GM18519 (cell line): Measurements from ENCODE around the gene ABCA7.

ENCODE experiments used
- ATAC-seq: cut with Tn5 transposase; IDR thresholded peaks from one replicate; pipeline ENCODE4 v1.9.1; 2021; ENCODE audit warnings: mild to moderate bottlenecking, moderate library complexity; ENCODE audit not compliant: unreplicated experiment, low FRiP score

ABCA7 gene, protein sequence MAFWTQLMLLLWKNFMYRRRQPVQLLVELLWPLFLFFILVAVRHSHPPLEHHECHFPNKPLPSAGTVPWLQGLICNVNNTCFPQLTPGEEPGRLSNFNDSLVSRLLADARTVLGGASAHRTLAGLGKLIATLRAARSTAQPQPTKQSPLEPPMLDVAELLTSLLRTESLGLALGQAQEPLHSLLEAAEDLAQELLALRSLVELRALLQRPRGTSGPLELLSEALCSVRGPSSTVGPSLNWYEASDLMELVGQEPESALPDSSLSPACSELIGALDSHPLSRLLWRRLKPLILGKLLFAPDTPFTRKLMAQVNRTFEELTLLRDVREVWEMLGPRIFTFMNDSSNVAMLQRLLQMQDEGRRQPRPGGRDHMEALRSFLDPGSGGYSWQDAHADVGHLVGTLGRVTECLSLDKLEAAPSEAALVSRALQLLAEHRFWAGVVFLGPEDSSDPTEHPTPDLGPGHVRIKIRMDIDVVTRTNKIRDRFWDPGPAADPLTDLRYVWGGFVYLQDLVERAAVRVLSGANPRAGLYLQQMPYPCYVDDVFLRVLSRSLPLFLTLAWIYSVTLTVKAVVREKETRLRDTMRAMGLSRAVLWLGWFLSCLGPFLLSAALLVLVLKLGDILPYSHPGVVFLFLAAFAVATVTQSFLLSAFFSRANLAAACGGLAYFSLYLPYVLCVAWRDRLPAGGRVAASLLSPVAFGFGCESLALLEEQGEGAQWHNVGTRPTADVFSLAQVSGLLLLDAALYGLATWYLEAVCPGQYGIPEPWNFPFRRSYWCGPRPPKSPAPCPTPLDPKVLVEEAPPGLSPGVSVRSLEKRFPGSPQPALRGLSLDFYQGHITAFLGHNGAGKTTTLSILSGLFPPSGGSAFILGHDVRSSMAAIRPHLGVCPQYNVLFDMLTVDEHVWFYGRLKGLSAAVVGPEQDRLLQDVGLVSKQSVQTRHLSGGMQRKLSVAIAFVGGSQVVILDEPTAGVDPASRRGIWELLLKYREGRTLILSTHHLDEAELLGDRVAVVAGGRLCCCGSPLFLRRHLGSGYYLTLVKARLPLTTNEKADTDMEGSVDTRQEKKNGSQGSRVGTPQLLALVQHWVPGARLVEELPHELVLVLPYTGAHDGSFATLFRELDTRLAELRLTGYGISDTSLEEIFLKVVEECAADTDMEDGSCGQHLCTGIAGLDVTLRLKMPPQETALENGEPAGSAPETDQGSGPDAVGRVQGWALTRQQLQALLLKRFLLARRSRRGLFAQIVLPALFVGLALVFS (N-terminal part only)

DNA sequence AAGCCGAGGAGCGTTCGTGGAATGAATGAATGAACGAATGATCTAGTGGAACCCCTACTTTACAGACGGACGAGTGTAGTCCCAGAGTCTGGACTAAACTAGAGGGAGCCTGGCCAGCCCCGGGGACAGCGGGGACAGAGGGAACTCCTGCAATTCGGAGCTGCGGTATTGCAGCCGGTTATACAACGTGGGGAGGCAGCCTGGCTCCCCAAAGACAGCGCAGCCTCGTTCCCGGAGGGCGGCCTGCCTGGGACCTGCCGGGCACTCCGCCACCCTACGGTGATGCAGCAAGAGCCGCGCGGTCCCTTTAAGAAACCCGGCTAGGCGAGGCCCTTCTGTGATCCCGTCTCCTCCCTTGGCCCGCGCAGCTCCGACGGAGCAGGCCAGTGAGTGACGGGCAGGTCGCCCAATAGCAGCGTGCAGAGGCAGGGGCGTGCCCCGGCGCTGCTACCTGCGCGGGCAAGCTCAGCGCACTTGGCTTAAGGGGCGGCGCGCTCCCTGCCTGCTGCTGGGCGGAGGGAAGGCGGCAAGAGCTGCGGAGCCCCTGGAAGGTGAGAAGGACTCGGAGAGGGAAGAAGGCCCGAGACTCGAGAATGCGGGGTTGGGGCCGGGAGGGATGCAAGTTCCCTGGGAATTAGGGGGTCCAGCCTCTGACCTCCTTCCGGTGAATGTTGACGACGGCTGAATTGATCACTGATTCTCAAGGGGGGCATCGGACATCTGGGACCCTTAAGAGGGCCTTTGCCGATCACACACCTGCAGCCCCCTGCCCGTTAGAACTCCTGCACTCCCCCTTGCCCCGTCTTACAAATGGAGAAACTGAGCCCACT, at the start of gene ABCA7:
TSS of gene ABCA7 (plus strand) at position 462 of the 830 bp plus-strand sequence. CDS start 1,255 bp downstream, outside the sequence.
- peak; percentile 69 for ATAC-seq

DNA sequence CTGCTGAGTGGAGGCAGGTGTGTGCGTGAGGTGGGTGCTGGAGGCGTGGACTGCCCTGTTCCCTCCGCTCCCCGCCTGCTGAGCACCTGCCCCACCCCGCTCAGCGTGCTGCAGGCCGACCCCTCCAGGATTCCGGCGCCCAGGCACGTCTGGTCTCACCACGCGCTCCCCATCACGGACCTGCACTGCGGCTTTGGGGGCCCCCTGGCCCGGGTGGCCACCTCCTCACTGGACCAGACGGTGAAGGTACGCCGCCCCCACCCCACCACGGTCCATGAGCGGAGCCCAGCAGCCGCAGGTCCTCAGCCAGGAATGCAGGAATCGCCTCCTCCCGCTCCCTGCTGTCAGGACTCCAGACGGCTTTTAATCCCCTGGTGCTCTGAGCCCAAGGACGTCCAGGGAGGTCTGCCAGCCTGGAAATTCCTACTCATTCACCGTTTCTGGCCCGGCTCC, 49.8 kb upstream of the ABCA7 start:
- ATAC-seq: no peak

DNA sequence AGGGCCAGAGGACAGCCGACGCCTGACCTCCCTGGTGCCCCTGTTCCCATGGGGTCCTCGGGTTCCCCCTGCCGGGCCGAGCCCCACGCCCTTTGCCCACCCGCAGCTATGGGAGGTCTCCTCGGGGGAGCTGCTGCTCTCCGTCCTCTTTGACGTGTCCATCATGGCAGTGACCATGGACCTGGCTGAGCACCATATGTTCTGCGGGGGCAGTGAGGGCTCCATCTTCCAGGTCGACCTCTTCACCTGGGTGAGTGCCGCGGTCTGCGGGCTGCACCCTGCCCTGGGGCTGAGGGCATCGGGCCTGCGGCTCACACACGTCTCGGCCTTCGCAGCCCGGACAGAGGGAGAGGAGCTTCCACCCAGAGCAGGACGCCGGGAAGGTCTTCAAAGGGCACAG, 49.2 kb upstream of the ABCA7 start:
- ATAC-seq: no peak

DNA sequence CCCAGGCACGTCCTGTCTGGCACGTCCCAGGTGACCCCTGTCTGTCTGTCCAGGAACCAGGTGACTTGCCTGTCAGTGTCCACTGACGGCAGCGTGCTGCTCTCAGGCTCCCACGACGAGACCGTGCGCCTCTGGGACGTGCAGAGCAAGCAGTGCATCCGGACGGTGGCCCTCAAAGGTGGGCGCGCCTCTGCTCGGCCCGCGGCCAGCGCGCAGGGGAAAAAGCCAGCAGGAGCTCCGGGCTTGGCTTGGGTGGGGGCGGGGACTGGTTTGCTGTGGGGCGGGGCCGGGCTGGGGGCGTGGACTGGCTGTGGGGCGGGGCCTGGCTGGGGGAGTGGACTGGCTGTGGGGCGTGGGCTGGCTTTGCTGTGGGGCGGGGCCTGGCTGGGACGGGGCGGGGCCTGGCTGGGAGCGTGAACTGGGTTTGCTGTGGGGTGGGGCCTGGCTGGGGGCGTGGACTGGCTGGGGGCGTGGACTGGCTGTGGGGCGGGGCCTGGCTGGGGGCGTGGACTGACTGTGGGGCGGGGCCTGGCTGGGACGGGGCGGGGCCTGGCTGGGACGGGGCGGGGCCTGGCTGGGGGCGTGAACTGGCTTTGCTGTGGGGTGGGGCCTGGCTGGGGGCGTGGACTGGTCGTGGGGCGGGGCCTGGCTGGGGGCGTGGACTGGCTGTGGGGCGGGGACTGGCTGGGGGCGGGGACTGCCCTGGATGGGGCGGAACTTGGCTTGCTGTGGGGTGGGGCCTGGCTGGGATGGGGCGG, 48.6 kb upstream of the ABCA7 start:
- no peak for ATAC-seq

DNA sequence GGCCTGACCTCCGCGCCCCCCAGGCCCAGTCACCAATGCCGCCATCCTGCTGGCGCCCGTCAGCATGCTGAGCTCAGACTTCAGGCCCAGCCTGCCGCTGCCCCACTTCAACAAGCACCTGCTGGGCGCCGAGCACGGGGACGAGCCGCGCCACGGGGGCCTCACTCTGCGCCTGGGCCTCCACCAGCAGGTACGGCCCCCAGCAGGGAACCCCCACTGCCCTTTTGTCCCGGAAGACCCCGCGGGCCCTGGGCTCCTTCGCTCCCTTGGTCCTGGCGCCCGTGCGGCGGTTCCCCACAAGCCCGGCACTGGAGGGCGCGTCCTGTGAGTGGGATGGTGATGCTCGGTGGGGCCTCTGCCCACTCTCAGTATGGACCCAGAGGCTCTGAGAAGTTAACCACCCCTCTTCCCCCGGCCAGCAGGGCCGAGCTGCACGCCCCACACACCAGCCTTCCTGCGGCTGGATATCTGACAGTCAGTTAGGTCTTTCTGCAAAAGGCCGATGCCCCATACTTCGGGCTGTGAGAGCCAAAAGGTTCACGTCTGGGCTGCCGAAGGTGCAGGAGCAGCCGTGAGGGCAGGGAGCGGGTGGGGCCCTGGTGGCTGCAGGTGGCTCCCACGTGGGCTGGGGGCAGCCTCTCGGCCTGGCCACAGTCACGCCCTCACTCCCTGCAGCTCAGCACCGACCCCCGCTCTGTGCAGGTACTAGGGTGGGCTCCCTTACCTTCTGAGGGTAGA, 47.8 kb upstream of the ABCA7 start:
- no peak for ATAC-seq

DNA sequence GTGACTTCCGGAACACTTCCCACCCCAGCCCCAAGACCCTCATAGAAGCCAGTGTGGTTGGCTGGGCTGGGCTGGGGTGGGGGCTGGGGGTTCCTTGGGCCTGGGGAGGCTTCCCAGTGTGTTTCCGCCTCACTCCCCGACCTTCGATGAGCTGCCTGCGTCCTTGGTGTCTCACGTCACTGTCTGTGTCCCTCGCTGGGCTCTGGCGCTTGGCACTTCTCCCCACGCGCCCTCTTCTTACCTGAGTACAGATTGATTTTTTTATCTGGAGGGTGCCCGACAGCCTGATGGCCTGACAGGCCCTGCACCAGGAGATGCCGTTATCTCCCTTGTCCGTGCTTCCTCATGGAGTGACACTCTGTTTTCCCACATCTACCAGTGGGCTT, 47.2 kb upstream of the ABCA7 start:
- ATAC-seq: no peak

DNA sequence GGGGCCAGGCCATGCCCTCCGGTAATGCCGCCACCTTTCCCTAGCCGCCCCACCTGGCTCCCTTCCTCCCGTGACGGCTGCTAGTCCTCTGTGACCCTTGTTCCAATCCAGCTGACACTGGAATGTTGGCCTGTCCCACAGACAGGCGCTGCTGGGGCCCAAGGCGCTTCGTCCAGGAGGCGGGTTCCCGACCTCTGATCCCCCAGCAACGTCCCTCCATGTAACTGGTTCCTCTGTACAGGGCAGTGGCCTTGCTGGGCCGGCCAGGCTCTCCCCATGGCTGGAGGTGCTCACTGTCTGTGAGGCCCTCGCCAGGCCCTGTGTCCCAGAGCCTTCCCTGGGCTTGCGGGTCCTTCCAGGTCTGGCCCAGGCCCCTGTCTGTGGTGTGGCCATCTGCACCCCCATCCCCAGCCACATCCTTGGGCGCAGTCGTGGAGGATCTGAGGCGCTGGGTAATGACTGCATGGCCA, 46.5 kb upstream of the ABCA7 start:
- no peak for ATAC-seq

DNA sequence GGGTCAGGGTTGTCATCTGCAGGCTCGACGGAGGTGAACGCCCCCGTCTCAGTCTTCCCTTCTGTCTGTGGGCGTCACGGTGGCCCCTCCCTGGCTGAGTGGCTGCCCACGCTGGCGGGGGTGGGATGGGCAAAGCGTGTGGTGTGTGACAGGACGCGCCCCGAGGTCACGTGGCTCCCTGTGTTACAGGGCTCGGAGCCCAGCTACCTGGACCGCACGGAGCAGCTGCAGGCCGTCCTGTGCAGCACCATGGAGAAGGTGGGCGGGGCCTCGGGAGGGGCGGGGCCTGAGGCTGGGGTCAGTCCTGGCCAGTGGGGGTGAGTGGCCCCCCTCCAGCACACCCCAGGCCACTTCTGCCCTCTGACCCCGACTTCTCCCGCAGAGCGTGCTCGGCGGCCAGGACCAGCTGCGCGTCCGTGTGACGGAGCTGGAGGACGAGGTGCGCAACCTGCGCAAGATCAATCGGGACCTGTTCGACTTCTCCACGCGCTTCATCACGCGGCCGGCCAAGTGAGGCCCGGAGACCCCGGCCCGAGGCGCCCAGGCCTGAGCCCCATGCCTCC, 46.0 kb upstream of the ABCA7 start:
- no peak for ATAC-seq

DNA sequence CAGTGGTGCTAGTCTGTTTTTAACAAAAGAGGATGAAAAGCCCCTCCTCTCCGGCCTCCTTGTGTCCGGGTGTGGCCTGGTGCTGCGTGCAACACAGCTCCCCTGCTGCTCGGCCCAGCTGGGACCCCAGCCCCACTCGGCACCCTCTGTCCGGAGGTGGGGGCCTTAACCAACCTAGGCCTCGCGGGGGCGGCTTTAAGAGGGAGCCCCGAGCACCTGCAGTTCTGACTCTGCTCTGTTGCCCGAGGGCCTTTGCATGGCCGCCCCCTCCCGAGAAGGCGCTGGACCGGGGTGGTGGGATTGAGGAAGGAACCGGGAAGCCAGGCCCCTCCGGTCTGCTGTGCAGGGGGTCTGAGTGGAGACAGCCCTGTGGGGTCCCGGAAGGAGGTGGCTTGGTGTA, 45.4 kb upstream of the ABCA7 start:
- no peak for ATAC-seq

DNA sequence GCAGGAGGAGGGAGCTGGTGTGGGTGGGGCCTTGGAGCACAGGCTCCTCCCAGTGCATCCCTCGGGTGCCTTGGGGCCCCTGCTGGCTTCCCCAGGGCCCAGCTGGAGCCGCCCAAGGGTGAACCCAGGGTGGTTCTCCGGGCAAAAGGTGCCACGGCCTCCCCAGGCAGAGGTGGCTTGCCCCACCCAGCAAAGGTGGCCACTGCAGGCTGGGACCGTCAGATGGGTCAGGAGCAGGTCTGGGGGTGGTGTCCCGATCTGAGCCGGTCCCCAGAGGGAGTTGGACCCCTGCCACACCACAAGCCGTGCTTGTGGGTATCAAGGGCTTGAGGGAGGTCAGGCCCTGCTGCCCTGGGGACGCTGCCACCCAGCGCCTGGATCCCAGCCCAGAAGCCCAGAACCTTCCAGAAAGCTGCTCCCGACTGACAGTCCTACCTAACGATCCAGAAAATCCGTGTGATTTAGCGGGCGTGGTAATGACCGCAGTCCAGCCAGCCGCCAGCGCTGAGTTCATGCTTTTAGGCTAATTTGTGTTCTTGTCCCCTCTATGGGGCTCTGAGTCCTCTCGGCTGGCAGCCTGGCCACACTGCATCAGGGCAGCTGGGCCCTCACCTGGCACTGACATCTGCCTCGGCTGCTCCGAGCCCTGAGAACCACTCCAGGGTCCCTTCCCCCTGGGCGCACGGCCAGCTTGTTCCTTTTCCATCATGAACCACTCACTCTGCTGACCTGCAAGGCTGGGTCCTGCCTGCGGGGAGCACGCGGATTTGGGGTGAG, 44.7 kb upstream of the ABCA7 start:
- no peak for ATAC-seq

DNA sequence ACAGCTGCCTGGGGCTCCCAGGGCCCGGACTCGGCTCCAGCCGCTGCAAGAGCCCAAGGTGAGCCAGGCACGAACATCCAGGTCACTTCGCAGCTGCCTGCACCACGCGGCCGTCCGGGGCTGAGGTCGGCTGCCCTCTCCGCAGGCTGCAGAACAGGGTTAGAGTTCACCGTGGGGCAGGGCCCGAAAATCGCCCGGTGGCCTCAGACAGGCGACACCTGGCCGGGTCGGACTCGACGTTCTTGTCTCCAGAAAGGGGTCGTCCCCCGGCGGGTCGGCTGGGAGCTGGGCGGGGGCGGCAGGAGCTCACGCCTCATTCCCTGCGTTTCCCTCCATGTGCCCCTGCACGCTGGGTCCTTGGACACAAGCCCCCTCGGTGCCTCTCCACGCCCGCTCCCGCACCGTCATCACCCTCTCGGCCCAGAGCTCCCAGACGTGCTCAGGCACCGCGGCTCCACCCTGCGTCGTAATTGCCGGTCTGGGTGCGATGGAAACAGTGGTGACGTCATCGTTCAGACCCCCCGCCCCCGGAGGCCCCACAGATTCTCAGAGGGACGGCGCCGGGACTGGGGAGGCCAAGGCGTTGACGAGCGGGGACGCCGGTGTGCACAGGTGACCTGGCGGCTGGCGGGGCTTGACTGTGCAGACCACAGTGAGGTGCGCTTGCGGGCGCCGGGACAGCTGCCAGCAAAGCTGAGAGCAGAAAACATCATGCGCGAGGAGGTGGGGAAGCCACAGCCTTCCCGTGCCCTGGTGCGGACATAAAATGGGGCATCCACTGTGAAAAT, 43.7 kb upstream of the ABCA7 start:
- ATAC-seq: no peak

DNA sequence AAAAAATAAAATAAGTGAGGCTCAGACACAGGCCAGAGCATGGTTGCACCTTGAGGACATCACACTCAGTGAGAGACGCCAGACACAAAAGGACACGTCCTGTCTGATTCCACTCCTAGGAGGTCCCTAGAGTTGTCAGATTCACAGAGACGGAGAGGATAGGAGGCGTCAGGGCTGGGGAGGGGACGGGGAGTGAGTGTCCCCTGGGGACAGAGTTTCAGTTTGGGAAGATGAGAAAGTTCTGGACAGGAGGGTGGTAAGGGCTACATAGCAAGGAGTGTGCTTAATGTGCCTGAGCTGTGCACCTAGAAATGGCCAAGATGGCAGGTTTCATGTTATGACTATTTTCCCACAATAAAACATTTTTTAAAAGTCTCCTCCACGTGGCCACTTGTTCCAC, 41.8 kb upstream of the ABCA7 start:
- ATAC-seq: no peak

DNA sequence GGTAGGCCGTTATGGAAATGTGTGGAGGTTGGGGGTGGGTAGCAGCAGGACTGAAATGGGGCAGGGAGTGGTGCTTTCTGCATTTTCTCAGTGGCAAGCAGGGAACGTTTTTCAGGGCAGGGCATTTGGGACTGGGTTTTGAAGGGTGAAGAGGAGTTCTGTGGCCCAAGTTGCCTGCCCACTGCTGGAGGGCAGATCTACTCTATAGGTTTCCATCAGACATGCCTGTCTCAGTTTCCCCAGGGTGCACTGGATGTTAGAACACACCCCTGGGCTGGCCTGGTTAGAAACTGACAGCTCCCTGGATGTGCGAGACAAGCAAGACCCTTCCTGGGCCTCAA, 40.6 kb upstream of the ABCA7 start:
- no peak for ATAC-seq

DNA sequence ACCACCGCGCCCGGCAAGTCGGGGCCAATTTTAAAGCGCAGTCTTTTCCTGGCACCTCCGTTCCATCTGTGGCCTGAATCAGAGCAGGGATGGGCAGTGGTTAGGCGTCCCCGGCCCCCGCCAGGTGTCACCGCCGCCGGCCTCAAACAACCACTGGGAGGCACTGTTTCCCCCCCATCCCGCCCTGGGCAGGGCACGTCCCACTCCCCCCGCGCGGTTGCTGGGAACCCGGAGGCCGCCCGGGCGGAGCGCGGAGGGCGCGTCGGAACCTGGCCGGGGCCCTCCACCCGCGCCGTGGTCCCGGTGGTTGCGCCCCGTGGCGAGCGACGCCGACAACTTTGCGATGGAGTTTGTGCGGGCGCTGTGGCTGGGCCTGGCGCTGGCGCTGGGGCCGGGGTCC, 39.8 kb upstream of the ABCA7 start, which contains the start of gene GRIN3B:
TSS of gene GRIN3B (plus strand) at position 325 of the 400 bp plus-strand sequence. CDS start at position 344, 19 bp downstream.
- no peak for ATAC-seq

DNA sequence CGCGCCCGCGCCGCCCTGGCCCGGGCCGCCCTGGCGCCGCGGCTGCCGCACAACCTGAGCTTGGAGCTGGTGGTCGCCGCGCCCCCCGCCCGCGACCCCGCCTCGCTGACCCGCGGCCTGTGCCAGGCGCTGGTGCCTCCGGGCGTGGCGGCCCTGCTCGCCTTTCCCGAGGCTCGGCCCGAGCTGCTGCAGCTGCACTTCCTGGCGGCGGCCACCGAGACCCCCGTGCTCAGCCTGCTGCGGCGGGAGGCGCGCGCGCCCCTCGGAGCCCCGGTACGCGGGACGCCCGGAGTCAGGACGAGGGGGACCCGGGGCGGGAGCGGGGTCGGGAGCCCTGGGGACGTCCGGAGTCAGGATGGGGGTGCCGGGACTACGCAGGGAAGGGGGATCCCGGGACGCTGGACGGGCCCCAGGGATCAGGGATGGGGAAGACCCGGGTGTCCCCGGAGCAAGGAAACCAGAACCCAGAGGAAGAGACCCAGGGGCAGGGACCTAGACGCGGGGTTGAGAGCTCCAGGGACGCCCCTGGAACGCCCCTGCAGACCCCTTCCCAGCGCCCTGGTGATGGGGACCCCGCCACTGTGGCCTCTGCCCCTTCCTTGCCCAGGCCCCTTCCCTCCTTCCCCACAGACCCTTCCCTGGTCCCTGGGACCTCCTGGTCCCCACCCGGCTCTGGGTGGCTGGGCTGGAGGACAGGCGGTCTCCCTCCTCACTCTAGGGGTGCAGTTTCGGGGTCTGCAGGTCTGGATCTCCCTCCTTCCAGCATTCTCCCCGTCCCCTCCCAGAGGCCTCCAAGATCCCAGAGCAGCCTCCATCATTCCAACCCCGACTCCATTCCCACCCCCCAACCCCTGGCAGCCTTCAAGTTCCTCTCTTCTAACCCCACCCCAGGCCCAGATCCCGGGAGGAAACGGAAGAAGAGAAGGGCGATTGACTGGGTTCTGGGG, 39.0 kb upstream of the ABCA7 start:
- ATAC-seq: no peak
